ENCODE results near the gene TNFAIP2. TPM values are rescaled to one million over a fixed set of nuclear protein-coding genes. Genes with fewer than 3 reads are reported as not detected.

The TNFAIP2 gene
- total and polyA plus RNA-seq, 2 experiments from 2014 or later = 9.9 to 14.1 TPM

DNA sequence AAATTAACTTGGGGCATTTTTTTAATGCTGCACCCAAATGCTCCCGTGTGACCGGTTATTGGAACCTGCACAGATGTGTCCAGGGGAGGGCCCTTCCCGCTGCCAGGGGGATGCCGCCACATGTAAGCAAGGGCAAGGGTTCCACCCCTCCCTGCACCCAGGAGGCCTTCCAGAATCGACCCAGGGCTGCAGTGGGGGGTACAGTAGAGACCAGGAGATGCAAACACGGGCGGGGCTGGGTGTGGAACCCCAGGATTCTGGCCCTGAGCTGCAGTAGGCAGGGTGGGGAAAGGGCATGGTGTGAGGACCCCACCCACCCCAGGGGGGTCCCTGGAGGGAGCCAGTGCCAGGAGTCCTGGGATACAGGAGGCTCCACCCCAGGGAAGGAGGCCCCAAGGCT is 54.1 kb downstream of the TNFAIP2 start:
- no peak overlapping the region for H3K27ac Mint-ChIP-seq
- Histone ChIP-seq H3K27me3 (ENCODE audit: insufficient read depth) (no peaks in the 10 kb centered on the region), H3K79me2 (replicated peaks; ENCODE audit: insufficient read depth) (no peaks in the 10 kb centered on the region), H2AFZ (no peak overlapping the region), H3K27ac (ENCODE audit: low read depth) (no peak overlapping the region), H3K36me3 (ENCODE audit: insufficient read depth) (no peaks in the 10 kb centered on the region), H3K4me3 (no peak overlapping the region), H3F3A (replicated peaks; ENCODE audit: low read depth) (no peaks in the 10 kb centered on the region), H3K4me1 (ENCODE audit: insufficient read depth) (no peaks in the 10 kb centered on the region), H3K4me2 (no peak overlapping the region), H3K9me2 (ENCODE audit: insufficient read depth) (no peaks in the 10 kb centered on the region), H4K20me1 (replicated peaks; ENCODE audit: insufficient read depth) (no peaks in the 10 kb centered on the region)
- H3K36me3 Mint-ChIP-seq (ENCODE audit: low read depth) = peaks cover 14% of the 10 kb centered on the region; the same call in 2 of the 3 replicates
- peaks cover 1% of the 10 kb centered on the region; the same call in 1 of the 3 replicates for H3K4me1 Mint-ChIP-seq
- H3K9me3 Mint-ChIP-seq = peaks cover 35% of the 10 kb centered on the region
- no peak for ATAC-seq
- no peak for DNase-seq (ENCODE audit: low spot score)
- TF ChIP-seq, protein P1, sequence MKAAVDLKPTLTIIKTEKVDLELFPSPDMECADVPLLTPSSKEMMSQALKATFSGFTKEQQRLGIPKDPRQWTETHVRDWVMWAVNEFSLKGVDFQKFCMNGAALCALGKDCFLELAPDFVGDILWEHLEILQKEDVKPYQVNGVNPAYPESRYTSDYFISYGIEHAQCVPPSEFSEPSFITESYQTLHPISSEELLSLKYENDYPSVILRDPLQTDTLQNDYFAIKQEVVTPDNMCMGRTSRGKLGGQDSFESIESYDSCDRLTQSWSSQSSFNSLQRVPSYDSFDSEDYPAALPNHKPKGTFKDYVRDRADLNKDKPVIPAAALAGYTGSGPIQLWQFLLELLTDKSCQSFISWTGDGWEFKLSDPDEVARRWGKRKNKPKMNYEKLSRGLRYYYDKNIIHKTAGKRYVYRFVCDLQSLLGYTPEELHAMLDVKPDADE (IDR thresholded peaks at IDR 0.05) = no peak
- TF ChIP-seq STAT1 (IDR thresholded peaks at IDR 0.05; ENCODE audit: unreplicated experiment) (no peak), EZH2phosphoT487 (IDR thresholded peaks at IDR 0.05; ENCODE audit: unreplicated experiment) (no peak), EZH2 (IDR thresholded peaks at IDR 0.05; ENCODE audit: low read depth, unreplicated experiment) (no peak)
- H3K4me3 Mint-ChIP-seq = no peak overlapping the region
- H3K27me3 Mint-ChIP-seq (ENCODE audit: insufficient read depth, low read depth, poor library complexity) = peaks cover 3% of the 10 kb centered on the region

DNA sequence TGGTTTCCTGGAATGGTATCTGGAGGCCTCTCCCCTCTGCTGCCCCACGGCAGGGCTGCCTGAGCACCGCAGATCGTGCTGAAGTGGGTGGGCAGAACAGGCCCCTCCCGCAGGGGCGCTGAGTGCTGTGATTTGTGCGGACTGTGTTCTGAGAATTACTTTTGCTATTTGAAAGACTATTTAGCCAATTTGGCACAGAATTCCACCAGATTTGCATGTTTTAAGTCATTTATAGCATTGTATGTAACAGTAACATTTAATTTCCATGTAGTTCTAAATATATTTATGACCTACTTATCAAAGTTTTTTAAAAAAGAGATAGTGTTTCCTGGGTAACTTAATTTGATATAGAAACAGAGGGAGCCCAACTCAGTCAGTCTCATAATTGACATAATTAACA is 55.3 kb downstream of the TNFAIP2 start:
- H3K4me1 ChIP-seq (ENCODE audit: insufficient read depth) = no peaks in the 10 kb centered on the region
- H2AFZ ChIP-seq = no peak overlapping the region
- H3K9me2 ChIP-seq (ENCODE audit: insufficient read depth) = no peaks in the 10 kb centered on the region
- no peak overlapping the region for H3K4me3 ChIP-seq
- peaks cover 23% of the 10 kb centered on the region for H3K9me3 Mint-ChIP-seq
- H3K27me3 Mint-ChIP-seq (ENCODE audit: insufficient read depth, low read depth, poor library complexity) = peaks cover 3% of the 10 kb centered on the region
- no peak overlapping the region for H3K4me2 ChIP-seq
- no peaks in the 10 kb centered on the region for H3K36me3 ChIP-seq (ENCODE audit: insufficient read depth)
- no peak overlapping the region for H3K4me3 Mint-ChIP-seq
- no peaks in the 10 kb centered on the region for H3K27me3 ChIP-seq (ENCODE audit: insufficient read depth)
- no peaks in the 10 kb centered on the region for H3K79me2 ChIP-seq (replicated peaks; ENCODE audit: insufficient read depth)
- H3K36me3 Mint-ChIP-seq (ENCODE audit: low read depth) = peaks cover 10% of the 10 kb centered on the region; the same call in 2 of the 3 replicates
- no peak overlapping the region for H3K27ac Mint-ChIP-seq
- DNase-seq (ENCODE audit: low spot score) (no peak), ATAC-seq (no peak)
- no peak overlapping the region for H3K27ac ChIP-seq (ENCODE audit: low read depth)
- no peaks in the 10 kb centered on the region for H4K20me1 ChIP-seq (replicated peaks; ENCODE audit: insufficient read depth)
- H3K4me1 Mint-ChIP-seq = peaks cover 4% of the 10 kb centered on the region; the same call in 1 of the 3 replicates
- no peaks in the 10 kb centered on the region for H3F3A ChIP-seq (replicated peaks; ENCODE audit: low read depth)
- TF ChIP-seq, protein P2, sequence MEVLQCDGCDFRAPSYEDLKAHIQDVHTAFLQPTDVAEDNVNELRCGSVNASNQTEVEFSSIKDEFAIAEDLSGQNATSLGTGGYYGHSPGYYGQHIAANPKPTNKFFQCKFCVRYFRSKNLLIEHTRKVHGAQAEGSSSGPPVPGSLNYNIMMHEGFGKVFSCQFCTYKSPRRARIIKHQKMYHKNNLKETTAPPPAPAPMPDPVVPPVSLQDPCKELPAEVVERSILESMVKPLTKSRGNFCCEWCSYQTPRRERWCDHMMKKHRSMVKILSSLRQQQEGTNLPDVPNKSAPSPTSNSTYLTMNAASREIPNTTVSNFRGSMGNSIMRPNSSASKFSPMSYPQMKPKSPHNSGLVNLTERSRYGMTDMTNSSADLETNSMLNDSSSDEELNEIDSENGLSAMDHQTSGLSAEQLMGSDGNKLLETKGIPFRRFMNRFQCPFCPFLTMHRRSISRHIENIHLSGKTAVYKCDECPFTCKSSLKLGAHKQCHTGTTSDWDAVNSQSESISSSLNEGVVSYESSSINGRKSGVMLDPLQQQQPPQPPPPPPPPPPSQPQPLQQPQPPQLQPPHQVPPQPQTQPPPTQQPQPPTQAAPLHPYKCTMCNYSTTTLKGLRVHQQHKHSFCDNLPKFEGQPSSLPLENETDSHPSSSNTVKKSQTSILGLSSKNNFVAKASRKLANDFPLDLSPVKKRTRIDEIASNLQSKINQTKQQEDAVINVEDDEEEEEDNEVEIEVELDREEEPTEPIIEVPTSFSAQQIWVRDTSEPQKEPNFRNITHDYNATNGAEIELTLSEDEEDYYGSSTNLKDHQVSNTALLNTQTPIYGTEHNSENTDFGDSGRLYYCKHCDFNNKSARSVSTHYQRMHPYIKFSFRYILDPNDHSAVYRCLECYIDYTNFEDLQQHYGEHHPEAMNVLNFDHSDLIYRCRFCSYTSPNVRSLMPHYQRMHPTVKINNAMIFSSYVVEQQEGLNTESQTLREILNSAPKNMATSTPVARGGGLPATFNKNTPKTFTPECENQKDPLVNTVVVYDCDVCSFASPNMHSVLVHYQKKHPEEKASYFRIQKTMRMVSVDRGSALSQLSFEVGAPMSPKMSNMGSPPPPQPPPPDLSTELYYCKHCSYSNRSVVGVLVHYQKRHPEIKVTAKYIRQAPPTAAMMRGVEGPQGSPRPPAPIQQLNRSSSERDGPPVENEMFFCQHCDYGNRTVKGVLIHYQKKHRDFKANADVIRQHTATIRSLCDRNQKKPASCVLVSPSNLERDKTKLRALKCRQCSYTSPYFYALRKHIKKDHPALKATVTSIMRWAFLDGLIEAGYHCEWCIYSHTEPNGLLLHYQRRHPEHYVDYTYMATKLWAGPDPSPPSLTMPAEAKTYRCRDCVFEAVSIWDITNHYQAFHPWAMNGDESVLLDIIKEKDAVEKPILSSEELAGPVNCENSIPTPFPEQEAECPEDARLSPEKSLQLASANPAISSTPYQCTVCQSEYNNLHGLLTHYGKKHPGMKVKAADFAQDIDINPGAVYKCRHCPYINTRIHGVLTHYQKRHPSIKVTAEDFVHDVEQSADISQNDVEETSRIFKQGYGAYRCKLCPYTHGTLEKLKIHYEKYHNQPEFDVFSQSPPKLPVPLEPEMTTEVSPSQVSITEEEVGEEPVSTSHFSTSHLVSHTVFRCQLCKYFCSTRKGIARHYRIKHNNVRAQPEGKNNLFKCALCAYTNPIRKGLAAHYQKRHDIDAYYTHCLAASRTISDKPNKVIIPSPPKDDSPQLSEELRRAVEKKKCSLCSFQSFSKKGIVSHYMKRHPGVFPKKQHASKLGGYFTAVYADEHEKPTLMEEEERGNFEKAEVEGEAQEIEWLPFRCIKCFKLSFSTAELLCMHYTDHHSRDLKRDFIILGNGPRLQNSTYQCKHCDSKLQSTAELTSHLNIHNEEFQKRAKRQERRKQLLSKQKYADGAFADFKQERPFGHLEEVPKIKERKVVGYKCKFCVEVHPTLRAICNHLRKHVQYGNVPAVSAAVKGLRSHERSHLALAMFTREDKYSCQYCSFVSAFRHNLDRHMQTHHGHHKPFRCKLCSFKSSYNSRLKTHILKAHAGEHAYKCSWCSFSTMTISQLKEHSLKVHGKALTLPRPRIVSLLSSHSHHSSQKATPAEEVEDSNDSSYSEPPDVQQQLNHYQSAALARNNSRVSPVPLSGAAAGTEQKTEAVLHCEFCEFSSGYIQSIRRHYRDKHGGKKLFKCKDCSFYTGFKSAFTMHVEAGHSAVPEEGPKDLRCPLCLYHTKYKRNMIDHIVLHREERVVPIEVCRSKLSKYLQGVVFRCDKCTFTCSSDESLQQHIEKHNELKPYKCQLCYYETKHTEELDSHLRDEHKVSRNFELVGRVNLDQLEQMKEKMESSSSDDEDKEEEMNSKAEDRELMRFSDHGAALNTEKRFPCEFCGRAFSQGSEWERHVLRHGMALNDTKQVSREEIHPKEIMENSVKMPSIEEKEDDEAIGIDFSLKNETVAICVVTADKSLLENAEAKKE (CRISPR knock-in tag; IDR thresholded peaks at IDR 0.05) = no peak
- TF ChIP-seq, protein P3, sequence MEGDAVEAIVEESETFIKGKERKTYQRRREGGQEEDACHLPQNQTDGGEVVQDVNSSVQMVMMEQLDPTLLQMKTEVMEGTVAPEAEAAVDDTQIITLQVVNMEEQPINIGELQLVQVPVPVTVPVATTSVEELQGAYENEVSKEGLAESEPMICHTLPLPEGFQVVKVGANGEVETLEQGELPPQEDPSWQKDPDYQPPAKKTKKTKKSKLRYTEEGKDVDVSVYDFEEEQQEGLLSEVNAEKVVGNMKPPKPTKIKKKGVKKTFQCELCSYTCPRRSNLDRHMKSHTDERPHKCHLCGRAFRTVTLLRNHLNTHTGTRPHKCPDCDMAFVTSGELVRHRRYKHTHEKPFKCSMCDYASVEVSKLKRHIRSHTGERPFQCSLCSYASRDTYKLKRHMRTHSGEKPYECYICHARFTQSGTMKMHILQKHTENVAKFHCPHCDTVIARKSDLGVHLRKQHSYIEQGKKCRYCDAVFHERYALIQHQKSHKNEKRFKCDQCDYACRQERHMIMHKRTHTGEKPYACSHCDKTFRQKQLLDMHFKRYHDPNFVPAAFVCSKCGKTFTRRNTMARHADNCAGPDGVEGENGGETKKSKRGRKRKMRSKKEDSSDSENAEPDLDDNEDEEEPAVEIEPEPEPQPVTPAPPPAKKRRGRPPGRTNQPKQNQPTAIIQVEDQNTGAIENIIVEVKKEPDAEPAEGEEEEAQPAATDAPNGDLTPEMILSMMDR (conservative IDR thresholded peaks at IDR 0.05; ENCODE audit: low read depth in 2 of 2) = no peak
- TF ChIP-seq EZH2phosphoT487 (IDR thresholded peaks at IDR 0.05; ENCODE audit: unreplicated experiment) = no peak
- no peak for TF ChIP-seq JUNB (IDR thresholded peaks at IDR 0.05; ENCODE audit: unreplicated experiment)
- no peak for TF ChIP-seq POLR2AphosphoS5 (IDR thresholded peaks at IDR 0.05; ENCODE audit: low read depth)
- TF ChIP-seq, protein P4, sequence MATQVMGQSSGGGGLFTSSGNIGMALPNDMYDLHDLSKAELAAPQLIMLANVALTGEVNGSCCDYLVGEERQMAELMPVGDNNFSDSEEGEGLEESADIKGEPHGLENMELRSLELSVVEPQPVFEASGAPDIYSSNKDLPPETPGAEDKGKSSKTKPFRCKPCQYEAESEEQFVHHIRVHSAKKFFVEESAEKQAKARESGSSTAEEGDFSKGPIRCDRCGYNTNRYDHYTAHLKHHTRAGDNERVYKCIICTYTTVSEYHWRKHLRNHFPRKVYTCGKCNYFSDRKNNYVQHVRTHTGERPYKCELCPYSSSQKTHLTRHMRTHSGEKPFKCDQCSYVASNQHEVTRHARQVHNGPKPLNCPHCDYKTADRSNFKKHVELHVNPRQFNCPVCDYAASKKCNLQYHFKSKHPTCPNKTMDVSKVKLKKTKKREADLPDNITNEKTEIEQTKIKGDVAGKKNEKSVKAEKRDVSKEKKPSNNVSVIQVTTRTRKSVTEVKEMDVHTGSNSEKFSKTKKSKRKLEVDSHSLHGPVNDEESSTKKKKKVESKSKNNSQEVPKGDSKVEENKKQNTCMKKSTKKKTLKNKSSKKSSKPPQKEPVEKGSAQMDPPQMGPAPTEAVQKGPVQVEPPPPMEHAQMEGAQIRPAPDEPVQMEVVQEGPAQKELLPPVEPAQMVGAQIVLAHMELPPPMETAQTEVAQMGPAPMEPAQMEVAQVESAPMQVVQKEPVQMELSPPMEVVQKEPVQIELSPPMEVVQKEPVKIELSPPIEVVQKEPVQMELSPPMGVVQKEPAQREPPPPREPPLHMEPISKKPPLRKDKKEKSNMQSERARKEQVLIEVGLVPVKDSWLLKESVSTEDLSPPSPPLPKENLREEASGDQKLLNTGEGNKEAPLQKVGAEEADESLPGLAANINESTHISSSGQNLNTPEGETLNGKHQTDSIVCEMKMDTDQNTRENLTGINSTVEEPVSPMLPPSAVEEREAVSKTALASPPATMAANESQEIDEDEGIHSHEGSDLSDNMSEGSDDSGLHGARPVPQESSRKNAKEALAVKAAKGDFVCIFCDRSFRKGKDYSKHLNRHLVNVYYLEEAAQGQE (IDR thresholded peaks at IDR 0.05; ENCODE audit: unreplicated experiment) = no peak
- no peak for TF ChIP-seq STAT1 (IDR thresholded peaks at IDR 0.05; ENCODE audit: unreplicated experiment)

Measured in GM23338 (cell line).